ENCODE measurements around the gene FGD4. TPM values are rescaled to one million over a fixed set of nuclear protein-coding genes. Genes with fewer than 3 reads are reported as not detected.
A peak's percentile ranks its signal among the peaks of the same experiment; 100 is the strongest.

FGD4 gene
- total RNA-seq, 1 donor from 2014 or later = 55.6 TPM

GRCh38 chr12:32644431-32644830 lies 245.1 kb downstream of the FGD4 start:
- ATAC-seq = no peak
- Histone ChIP-seq H3K27me3 (ENCODE audit: low read depth) (no peaks in the 10 kb centered on the region), H3K4me1 (no peaks in the 10 kb centered on the region), H3K9me3 (no peaks in the 10 kb centered on the region), H3K36me3 (peaks cover 53% of the 10 kb centered on the region), H3K27ac (no peak overlapping the region), H3K4me3 (no peak overlapping the region)
- intact Hi-C loops (cut with DNase I) = no loop called here
- no peak for TF ChIP-seq CTCF (IDR thresholded peaks at IDR 0.05)
- DNase-seq = no peak

GRCh38 chr12:32647275-32647674 lies 247.9 kb downstream of the FGD4 start:
- no peak for DNase-seq
- H3K4me3 ChIP-seq = no peak overlapping the region
- intact Hi-C loops (cut with DNase I) = no loop called here
- TF ChIP-seq CTCF (IDR thresholded peaks at IDR 0.05) = no peak
- ATAC-seq = peak in 1 of 2 donors; percentile 47
- peaks cover 25% of the 10 kb centered on the region for H3K36me3 ChIP-seq
- H3K4me1 ChIP-seq = no peaks in the 10 kb centered on the region
- H3K27me3 ChIP-seq (ENCODE audit: low read depth) = no peaks in the 10 kb centered on the region
- no peaks in the 10 kb centered on the region for H3K9me3 ChIP-seq
- H3K27ac ChIP-seq = no peak overlapping the region

GRCh38 chr12:32650508-32650907 lies 251.2 kb downstream of the FGD4 start:
- no peak for ATAC-seq
- H3K9me3 ChIP-seq = no peaks in the 10 kb centered on the region
- no peak overlapping the region for H3K27ac ChIP-seq
- H3K4me1 ChIP-seq = no peaks in the 10 kb centered on the region
- H3K27me3 ChIP-seq (ENCODE audit: low read depth) = no peaks in the 10 kb centered on the region
- no peak for TF ChIP-seq CTCF (IDR thresholded peaks at IDR 0.05)
- intact Hi-C loops (cut with DNase I) = no loop called here
- no peak for DNase-seq
- H3K4me3 ChIP-seq = no peak overlapping the region
- H3K36me3 ChIP-seq = peaks cover under 1% of the 10 kb centered on the region

- intact Hi-C loops (cut with DNase I) = no loop called here
- Histone ChIP-seq H3K36me3 (no peaks in the 10 kb centered on the region), H3K4me3 (no peak overlapping the region), H3K9me3 (no peaks in the 10 kb centered on the region), H3K27ac (no peak overlapping the region), H3K27me3 (ENCODE audit: low read depth) (no peaks in the 10 kb centered on the region), H3K4me1 (no peaks in the 10 kb centered on the region)
- TF ChIP-seq CTCF (IDR thresholded peaks at IDR 0.05) = no peak
- ATAC-seq (no peak), DNase-seq (no peak)
Measured at GRCh38 chr12:32651151-32651955, 252.0 kb downstream of the FGD4 start.

- H3K4me3 ChIP-seq = no peak overlapping the region
- no peaks in the 10 kb centered on the region for H3K4me1 ChIP-seq
- no peak for TF ChIP-seq CTCF (IDR thresholded peaks at IDR 0.05)
- H3K27ac ChIP-seq = no peak overlapping the region
- ATAC-seq = no peak
- intact Hi-C loops (cut with DNase I) = no loop called here
- H3K9me3 ChIP-seq = no peaks in the 10 kb centered on the region
- H3K27me3 ChIP-seq (ENCODE audit: low read depth) = no peaks in the 10 kb centered on the region
- no peak for DNase-seq
- H3K36me3 ChIP-seq = no peaks in the 10 kb centered on the region
Measured at GRCh38 chr12:32651956-32652210, 252.5 kb downstream of the FGD4 start.
